ENCODE results near the gene ITCH.

GRCh38 chr20:34560141-34560523 is 197.1 kb downstream of the ITCH start:
- no peak for TF ChIP-seq CTCF (IDR thresholded peaks at IDR 0.05; ENCODE audit: extremely low read depth in 1 of 2, insufficient read depth in 1 of 2, low read depth in 1 of 2, low read length in 2 of 2)
- no peak for TF ChIP-seq EZH2 (IDR thresholded peaks at IDR 0.05; ENCODE audit: borderline replicate concordance, low read depth, low read length, severe bottlenecking)
- TF ChIP-seq FOS (IDR thresholded peaks at IDR 0.05; ENCODE audit: borderline replicate concordance, insufficient read depth, low read length) = no peak
- TF ChIP-seq POLR2A (IDR thresholded peaks at IDR 0.05; ENCODE audit: low read depth, low read length) = no peak
- no peak for TF ChIP-seq MYC (IDR thresholded peaks at IDR 0.05; ENCODE audit: low read depth, low read length)
- TF ChIP-seq POLR2AphosphoS5 (IDR thresholded peaks at IDR 0.05; ENCODE audit: insufficient read depth, low read depth, low read length) = no peak
- no peak for TF ChIP-seq JUN (IDR thresholded peaks at IDR 0.05; ENCODE audit: borderline replicate concordance, insufficient read depth, insufficient read length, low read depth)
- no peak for TF ChIP-seq MAX (IDR thresholded peaks at IDR 0.05; ENCODE audit: insufficient read depth, insufficient read length)
- TF ChIP-seq GATA2 (IDR thresholded peaks at IDR 0.05; ENCODE audit: insufficient read depth, insufficient read length, low read depth, low read length) = no peak

Data from endothelial cell of umbilical vein (primary cell).